ENCODE measurements around the gene ZBTB2. TPM values are rescaled to one million over a fixed set of nuclear protein-coding genes. Genes with fewer than 3 reads are reported as not detected.

Gene ZBTB2
- total and polyA plus RNA-seq, 7 donors, result 7.1 to 14.7 (median 9.5) TPM

- intact Hi-C loops (cut with DNase I), result loop anchor here (1.0 to 2.0 kb wide), 4 partner anchors 310 to 432 kb away; no protein-coding TSS in a partner anchor
- Histone ChIP-seq H3K27me3 (ENCODE audit: insufficient read depth in 3 of 3, low read length in 2 of 3) (peaks cover 0 to 28% (median 0%) of the 10 kb centered on the region in 3 donors), H3K4me3 (peak overlapping the region; percentile 15), H3K4me1 (peaks cover 12% of the 10 kb centered on the region), H3K27ac (peak overlapping the region; percentile 38), H3K9me3 (no peaks in the 10 kb centered on the region), H3K36me3 (ENCODE audit: insufficient read depth in 1 of 2, low read depth in 1 of 2) (no peaks in the 10 kb centered on the region)
- ATAC-seq (peak in 1 of 4 donors; percentile 12), DNase-seq (no peak)
- 28 to 33% (median 28%) methylated on average over 6 of the region's 6 CpGs for WGBS, 3 donors
- no peak for TF ChIP-seq CTCF (IDR thresholded peaks at IDR 0.05)
Measured at GRCh38 chr6:151324488-151324825, 66.9 kb downstream of the ZBTB2 start.

- peak; percentile 84 to 93 (median 88) for ATAC-seq
- peak; percentile 84 to 90 for DNase-seq
- H3K27me3 ChIP-seq (ENCODE audit: insufficient read depth in 3 of 3, low read length in 2 of 3), result peaks cover 0 to 28% (median 0%) of the 10 kb centered on the region in 3 donors
- 10 to 15% (median 11%) methylated on average over 12 of the region's 12 CpGs for WGBS, 3 donors
- no peaks in the 10 kb centered on the region for H3K36me3 ChIP-seq (ENCODE audit: insufficient read depth in 1 of 2, low read depth in 1 of 2)
- TF ChIP-seq CTCF (IDR thresholded peaks at IDR 0.05), result peak; percentile 97
- no peaks in the 10 kb centered on the region for H3K9me3 ChIP-seq
- intact Hi-C loops (cut with DNase I), result loop anchor here (1.0 to 2.0 kb wide), 4 partner anchors 309 to 432 kb away; no protein-coding TSS in a partner anchor
- H3K27ac ChIP-seq, result peak overlapping the region; percentile 38
- peaks cover 12% of the 10 kb centered on the region for H3K4me1 ChIP-seq
- H3K4me3 ChIP-seq, result peak overlapping the region; percentile 15
Measured at GRCh38 chr6:151323791-151324487, 67.4 kb downstream of the ZBTB2 start.

GRCh38 chr6:151322570-151322969 is 68.8 kb downstream of the ZBTB2 start:
- intact Hi-C loops (cut with DNase I), result no loop called here
- peaks cover 12% of the 10 kb centered on the region for H3K4me1 ChIP-seq
- no peak overlapping the region for H3K4me3 ChIP-seq
- H3K27ac ChIP-seq, result no peak overlapping the region
- no peaks in the 10 kb centered on the region for H3K36me3 ChIP-seq (ENCODE audit: insufficient read depth in 1 of 2, low read depth in 1 of 2)
- ATAC-seq (no peak), DNase-seq (no peak)
- peaks cover 0 to 25% (median 0%) of the 10 kb centered on the region in 3 donors for H3K27me3 ChIP-seq (ENCODE audit: insufficient read depth in 3 of 3, low read length in 2 of 3)
- no peaks in the 10 kb centered on the region for H3K9me3 ChIP-seq
- no peak for TF ChIP-seq CTCF (IDR thresholded peaks at IDR 0.05)
- 89 to 96% (median 92%) methylated on average over 9 of the region's 9 CpGs for WGBS, 3 donors

GRCh38 chr6:151321438-151321837 is 69.9 kb downstream of the ZBTB2 start:
- no peak for ATAC-seq
- H3K27ac ChIP-seq, result no peak overlapping the region
- whole genome bisulfite sequencing, 3 donors, result 98 to 100% (median 100%) methylated on average over 1 of the region's 1 CpG
- TF ChIP-seq CTCF (IDR thresholded peaks at IDR 0.05), result no peak
- no peaks in the 10 kb centered on the region for H3K36me3 ChIP-seq (ENCODE audit: insufficient read depth in 1 of 2, low read depth in 1 of 2)
- H3K9me3 ChIP-seq, result no peaks in the 10 kb centered on the region
- H3K27me3 ChIP-seq (ENCODE audit: insufficient read depth in 3 of 3, low read length in 2 of 3), result peaks cover 0 to 20% (median 0%) of the 10 kb centered on the region in 3 donors
- H3K4me3 ChIP-seq, result no peak overlapping the region
- DNase-seq, result no peak
- H3K4me1 ChIP-seq, result peaks cover 12% of the 10 kb centered on the region
- intact Hi-C loops (cut with DNase I), result no loop called here
